Left cardiac atrium (tissue), 4 donors: Measurements from ENCODE around the gene THNSL1. TPM values are rescaled to one million over a fixed set of nuclear protein-coding genes. Genes with fewer than 3 reads are reported as not detected.
A peak's percentile ranks its signal among the peaks of the same experiment; 100 is the strongest.
"Not testable (repeated sequence)": the region's sequence is repeated elsewhere in the genome, so short reads cannot be mapped to it uniquely, and the experiment has no call there.

Experiments used
- ATAC-seq, 2 donors: fragments of 200-7000 bp; cut with Tn5 transposase; one replicate each; pipeline ENCODE4 v1.9.1; 2020; ENCODE audit warnings: mild to moderate bottlenecking in 2 of 2, moderate library complexity in 2 of 2
- DNase-seq: peaks from one replicate; pipeline ENCODE4 v3.0.0-alpha.2; 2020
- intact Hi-C, 2 donors: fragments of 100-400 bp; cut with DNase I; formaldehyde crosslinking; loops; one replicate each; pipeline versions ENCODE4 v1.14.1 to v1.15.1; 2022 to 2023
- total RNA-seq, 2 donors: library from RNA; stranded (reverse); fragmentation: NEBNext Ultra II Directional; extraction: Animal tissue kit (Norgen Biotek cat#: 25700); gene quantifications; one replicate each; pipeline ENCODE4 v1.2.1, GENCODE V29; 2021
- donor health status: DM: no; HTN: yes; CAD: no.
- donor health status: DM: no; HTN: yes; CAD: no; lungs with severe emphysema.
- donor health status: DM: yes; HTN: yes; CAD: no.
- donor health status: Dilated cardiomyopathy.

THNSL1 gene
- total RNA-seq, 2 donors from 2014 or later: 2.6 to 4.4 TPM

- DNase-seq (no peak), ATAC-seq (no peak)
- intact Hi-C loops: no loop called here
Measured at GRCh38 chr10:24992512-24993133, 23.8 kb upstream of the THNSL1 start.

DNA sequence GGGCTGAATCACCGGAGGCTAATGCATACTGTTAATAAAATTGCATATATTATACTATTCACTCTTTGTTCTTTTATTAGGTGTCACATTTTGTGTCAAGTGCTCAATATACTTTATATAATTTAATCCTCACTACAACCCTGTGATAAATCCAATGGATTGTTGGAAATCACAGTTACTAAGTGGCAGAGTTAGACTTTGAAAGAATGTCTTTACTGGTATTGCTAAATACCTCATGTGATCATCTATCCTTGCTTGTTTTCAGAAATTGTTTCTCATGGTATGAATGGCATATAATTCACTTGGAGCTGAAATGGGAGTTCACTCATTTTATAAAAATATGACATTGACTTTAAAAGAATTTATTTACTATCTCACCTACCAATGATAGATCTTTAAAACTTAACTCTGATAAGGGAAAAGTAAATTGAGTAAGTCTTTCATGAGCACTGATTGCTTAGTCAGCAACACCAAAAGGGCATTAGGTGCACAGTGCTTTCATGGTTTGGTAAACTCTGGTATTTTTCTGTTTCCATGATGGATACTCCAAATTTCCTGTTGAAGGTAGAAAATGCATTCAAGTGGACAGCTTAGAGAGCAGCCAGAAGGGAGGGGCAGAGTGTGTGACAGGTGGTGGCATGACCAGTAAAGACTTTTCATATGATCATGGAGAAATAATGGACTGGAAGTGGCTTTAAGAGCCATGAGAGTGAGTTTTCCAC lies 23.0 kb upstream of the THNSL1 start:
- DNase-seq: no peak
- ATAC-seq: no peak
- intact Hi-C loops: no loop called here

- DNase-seq (no peak), ATAC-seq (no peak)
- intact Hi-C loops: no loop called here
Measured at GRCh38 chr10:24995072-24995471, 21.3 kb upstream of the THNSL1 start.

DNA sequence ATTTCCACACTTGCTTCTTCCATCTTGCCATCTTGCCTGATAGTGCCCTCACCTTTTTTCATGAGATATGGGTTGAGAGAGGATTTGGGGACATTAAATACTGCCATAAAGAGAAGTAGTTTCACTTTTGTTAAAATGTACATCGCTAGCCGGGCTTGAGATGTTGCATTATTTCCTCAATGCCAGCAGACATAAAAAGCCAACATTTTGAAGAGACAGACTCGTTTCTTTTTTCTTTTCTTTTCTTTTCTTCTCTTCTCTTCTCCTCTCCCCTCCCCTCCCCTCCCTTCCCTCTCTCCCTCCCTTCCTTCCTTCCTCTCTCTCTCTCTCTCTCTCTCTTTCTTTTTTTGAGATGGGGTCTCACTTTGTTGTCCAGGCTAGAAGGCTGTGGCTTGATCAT lies 18.4 kb upstream of the THNSL1 start:
- intact Hi-C loops: no loop called here
- ATAC-seq (no peak), DNase-seq (no peak)

- intact Hi-C loops, DNase-seq, ATAC-seq: not testable (repeated sequence)
Measured at GRCh38 chr10:25011591-25011990, 4.8 kb upstream of the THNSL1 start.

DNA sequence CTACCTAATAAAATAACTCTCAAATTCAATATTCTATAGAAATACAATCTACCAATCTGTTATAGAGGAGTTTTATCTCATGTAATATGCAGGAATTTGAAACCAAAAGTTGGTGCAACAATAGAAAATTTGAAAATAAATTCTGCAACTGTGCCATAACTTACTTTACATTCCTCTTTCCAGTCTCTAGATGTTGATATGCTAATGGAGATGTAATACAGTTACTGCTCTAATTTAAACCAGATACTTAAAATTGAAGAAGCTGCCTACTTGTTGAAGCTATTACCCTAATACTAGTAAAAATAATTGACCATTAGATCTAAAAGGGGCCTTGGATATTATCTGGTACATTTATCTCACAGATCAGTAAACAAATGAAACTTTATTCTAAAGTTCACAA lies 1.8 kb upstream of the THNSL1 start:
- intact Hi-C loops: no loop called here
- no peak for ATAC-seq
- no peak for DNase-seq

- intact Hi-C loops: loop anchor here in 1 of 2 donors (2.0 kb wide), 1 partner anchor 293 kb away; the partner anchor contains the start of gene ARHGAP21
- DNase-seq (peak; percentile 96), ATAC-seq (peak; percentile 61 to 67)
Measured at GRCh38 chr10:25015828-25016375, 510 bp upstream of the THNSL1 start, which contains the start of gene ENKUR. Gene ENKUR (minus strand): TSS chr10:25016158. CDS start chr10:25015936, 222 bp downstream.

GRCh38 chr10:25017154-25017590 lies 760 bp downstream of the THNSL1 start:
- intact Hi-C loops: loop anchor here in 1 of 2 donors (2.0 kb wide), 1 partner anchor 294 kb away; the partner anchor contains the start of gene ARHGAP21
- ATAC-seq (peak in 1 of 2 donors; percentile 0), DNase-seq (no peak)

GRCh38 chr10:25017661-25018060 lies 1.2 kb downstream of the THNSL1 start:
- DNase-seq: no peak
- intact Hi-C loops: loop anchor here in 1 of 2 donors (2.0 kb wide), 1 partner anchor 295 kb away; the partner anchor contains the start of gene ARHGAP21
- no peak for ATAC-seq

DNA sequence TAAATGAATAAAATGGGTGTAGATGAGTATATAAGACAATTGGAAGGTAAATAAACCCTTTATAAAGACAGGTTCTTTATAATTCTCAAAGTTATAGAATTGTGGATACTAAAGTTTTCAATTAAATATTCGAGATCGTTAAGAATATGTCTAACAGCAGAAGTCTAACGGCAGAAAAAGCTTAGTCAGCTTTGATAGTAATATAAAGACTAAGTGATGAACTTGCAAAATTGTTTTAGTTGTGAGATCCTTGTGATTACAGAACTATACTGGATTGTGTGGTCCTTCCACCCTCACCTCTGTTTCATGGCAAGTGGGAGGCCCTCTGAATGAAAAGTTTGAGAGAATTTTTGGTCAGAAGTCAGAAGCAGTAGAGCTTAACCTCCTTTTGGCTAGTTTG lies 2.3 kb downstream of the THNSL1 start:
- intact Hi-C loops: no loop called here
- no peak for ATAC-seq
- DNase-seq: no peak

DNA sequence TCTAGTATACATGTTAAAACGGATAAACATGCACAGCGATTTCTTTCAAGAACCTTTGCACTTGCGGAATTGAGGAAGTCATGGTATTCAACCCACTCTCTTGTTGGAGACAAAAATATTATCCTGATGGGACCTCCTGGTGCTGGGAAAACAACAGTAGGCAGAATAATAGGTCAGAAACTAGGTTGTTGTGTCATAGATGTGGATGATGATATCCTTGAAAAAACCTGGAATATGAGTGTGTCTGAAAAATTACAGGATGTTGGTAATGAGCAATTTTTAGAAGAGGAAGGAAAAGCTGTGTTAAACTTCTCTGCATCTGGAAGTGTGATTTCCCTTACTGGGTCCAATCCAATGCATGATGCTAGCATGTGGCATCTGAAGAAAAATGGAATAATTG lies 6.9 kb downstream of the THNSL1 start:
- DNase-seq (no peak), ATAC-seq (peak in 1 of 2 donors; percentile 57)
- intact Hi-C loops: no loop called here

GRCh38 chr10:25024528-25024927 lies 8.1 kb downstream of the THNSL1 start:
- intact Hi-C loops: no loop called here

DNA sequence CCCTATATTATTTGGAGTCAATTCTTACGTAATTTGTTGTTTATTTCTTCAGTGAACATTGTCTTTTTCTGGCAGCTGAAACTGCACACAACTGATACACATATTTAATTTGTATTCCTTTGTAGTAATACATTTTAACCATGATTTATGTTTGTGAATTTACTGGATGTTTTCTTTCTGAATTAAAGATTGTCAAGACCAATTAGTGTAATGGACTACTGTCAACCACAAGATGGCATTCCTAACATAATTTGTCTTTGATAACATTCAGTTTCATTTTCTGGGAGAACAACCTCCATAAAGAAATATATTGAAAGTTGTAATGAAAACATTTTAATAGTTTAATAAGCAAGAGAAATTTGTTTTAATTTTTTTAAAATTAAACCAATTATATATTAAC lies 10.1 kb downstream of the THNSL1 start:
- intact Hi-C loops: loop anchor here in 1 of 2 donors (5.0 kb wide), 1 partner anchor 56 kb away; no protein-coding TSS in a partner anchor
- no peak for ATAC-seq

More at GRCh38 chr10:25024528-25024927, 8.1 kb downstream of the THNSL1 start:
- ATAC-seq (no peak), DNase-seq (no peak)

DNA sequence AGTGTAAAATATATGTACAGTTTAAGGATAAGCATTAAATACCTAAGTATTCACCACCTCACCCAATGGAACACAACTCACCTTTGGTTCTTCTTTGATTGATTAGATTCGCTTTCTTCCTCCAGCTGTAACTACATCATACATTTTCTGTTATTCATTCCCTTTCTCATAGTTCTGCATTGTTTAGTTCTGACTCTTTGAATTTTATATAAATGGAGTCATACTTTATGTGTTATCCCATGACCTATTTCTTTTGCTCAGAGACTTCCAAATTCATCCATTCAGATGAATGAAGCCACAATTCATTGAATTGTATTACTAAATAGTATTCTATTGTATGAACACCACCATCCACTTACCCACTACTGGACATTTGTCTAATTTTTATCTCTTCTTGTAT lies 12.3 kb downstream of the THNSL1 start:
- DNase-seq (no peak), ATAC-seq (no peak)
- intact Hi-C loops: loop anchor here in 1 of 2 donors (5.0 kb wide), 1 partner anchor 54 kb away; no protein-coding TSS in a partner anchor

More for the DNA sequence above, 10.1 kb downstream of the THNSL1 start:
- DNase-seq: no peak

DNA sequence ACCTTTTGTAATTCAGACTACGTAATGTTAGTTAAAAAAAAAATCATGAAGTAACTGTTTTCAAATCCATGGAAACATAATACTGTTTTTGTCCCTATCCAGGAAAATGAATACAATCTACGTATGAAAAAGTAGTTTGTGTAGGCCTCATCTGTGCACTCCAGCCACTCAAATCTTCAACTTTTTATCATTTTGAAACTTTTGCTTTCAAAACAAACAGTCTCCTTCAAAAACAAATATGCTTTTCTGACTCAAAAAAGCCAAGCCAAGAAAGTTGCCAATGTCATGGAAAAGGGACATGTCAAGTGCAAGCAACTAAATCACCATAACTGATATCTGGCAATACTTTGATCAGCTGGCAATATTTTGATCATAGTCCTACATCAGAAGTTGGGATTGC lies 13.1 kb downstream of the THNSL1 start:
- intact Hi-C loops: loop anchor here in 1 of 2 donors (5.0 kb wide), 1 partner anchor 53 kb away; no protein-coding TSS in a partner anchor
- DNase-seq (no peak), ATAC-seq (no peak)

DNA sequence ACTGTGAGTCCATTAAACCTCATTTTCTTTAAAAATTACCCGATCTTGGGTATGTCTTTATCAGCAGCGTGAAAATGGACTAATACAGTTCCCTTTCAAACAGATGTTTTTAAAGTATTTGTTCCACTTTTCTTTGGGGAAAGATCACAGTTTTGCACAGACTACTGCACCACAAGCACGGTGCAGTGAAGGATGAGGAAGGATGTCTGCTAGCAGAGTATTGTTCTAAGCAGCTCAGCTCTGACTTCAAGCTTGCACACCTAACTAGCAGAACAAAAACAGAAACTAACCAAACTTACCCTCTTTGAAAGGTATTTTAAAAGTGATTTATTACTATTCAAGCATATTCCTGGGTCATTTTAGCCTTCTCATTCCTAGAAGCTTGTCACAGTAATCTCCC lies 20.0 kb downstream of the THNSL1 start:
- DNase-seq (no peak), ATAC-seq (no peak)
- intact Hi-C loops: no loop called here

DNA sequence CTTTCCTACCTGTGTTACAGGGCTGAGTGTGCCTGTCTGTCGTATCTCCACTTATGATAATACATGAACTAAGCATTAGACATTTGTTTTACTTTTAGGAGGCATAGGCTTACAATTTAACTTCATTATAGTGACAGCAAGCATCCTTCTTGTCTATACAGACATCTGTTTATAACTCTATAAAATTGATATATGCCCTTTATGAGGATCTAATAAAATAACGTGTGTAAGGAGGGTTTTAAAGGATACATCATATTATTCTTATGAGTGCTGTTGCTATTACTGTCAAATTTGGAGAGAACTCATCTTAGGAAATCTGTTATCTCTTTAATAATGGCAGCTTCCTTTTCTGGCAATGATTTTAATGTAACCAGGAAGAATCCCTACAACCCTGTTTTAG lies 21.9 kb downstream of the THNSL1 start:
- intact Hi-C loops: no loop called here
- DNase-seq: no peak
- ATAC-seq: no peak

DNA sequence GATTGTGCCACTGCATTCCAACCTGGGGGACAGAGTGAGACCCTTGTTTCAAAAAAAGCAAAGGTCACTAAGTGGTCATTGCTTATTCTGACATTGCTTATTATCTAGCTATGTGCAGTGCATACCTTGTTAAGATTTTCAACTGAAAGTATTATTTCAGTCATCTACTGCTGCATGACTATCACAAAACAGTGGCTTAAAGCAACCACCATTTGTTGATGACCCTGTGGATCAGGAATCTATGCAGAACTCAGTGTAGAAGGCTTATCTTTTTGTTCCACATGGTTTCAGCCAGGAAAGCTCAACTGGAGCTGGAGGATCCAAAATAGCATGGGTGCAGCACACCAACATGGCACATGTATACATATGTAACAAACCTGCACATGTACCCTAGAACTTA lies 23.1 kb downstream of the THNSL1 start:
- no peak for DNase-seq
- intact Hi-C loops: no loop called here
- ATAC-seq: no peak

- intact Hi-C loops: no loop called here
- DNase-seq (no peak), ATAC-seq (no peak)
Measured at GRCh38 chr10:25046641-25047040, 30.2 kb downstream of the THNSL1 start.

DNA sequence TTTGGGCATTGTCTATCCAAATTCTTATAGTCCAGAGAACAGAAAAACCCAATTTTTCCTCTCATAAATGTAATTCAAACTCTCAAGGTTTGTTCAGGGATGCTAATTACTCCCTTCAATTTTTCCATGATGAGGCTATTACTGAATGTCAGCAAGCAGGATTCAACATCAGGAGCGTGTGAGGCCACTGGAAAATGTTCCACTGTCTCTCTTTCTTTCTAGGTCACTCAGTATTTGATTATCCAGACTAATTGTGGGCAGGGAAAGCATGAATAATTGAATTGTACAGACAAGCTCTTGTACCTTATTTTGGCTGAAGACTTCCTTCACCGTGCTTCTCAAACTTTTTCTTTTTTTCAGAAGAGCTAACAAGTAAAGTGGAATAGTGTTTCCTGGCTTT lies 30.7 kb downstream of the THNSL1 start:
- peak in 1 of 2 donors; percentile 54 for ATAC-seq
- no peak for DNase-seq
- intact Hi-C loops: no loop called here
